Thyroid gland (tissue), 4 donors: Measurements from ENCODE around the gene PTGS1.

Experiments
- POLR2A ChIP-seq, 2 donors: fragments of 450-650 bp; IDR thresholded peaks; one replicate each; pipeline ENCODE4 v1.6.1; 2017; ENCODE audit warnings: antibody characterized with exemption in 2 of 2, mild to moderate bottlenecking in 2 of 2, moderate library complexity in 1 of 2
- TF ChIP-seq, protein P1 (sequence below), 6 experiments: fragments of 200-600 bp in 3 of 6; fragments of 450-650 bp in 3 of 6; sonication (generic) in 3 of 6; IDR thresholded peaks; one replicate each; pipeline ENCODE4 v1.5.1; 2016 to 2019; ENCODE audit warnings: antibody characterized with exemption in 6 of 6, mild to moderate bottlenecking in 2 of 6, inconsistent platforms in 1 of 6, moderate library complexity in 1 of 6

DNA sequence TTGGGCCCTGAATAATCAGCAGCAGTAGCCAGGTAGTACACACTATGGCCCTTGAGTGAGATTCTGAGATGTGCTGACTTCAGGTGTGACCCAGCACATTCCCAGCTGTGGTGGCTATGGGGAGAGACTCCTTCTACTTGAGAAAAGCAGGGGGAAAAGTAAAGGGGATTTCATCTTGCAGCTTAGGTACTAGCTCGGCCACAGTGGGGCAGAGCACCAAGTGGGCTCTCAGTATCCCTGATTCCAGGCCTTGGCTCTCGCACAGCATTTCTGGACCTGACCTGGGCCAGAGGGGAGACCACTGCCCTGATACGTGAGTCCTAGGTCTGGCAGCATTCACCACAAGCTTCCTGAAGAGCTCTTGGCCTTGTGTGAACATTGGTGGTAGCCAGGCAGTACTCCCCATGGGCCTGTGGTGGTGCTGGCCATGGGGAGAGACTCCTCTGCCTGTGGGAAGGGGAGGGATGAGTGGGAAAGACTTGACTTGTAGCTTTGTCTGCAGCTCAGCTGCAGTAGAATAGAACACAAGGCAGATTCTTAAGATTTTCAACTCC, 27.6 kb downstream of the PTGS1 start:
- TF ChIP-seq, protein P1, sequence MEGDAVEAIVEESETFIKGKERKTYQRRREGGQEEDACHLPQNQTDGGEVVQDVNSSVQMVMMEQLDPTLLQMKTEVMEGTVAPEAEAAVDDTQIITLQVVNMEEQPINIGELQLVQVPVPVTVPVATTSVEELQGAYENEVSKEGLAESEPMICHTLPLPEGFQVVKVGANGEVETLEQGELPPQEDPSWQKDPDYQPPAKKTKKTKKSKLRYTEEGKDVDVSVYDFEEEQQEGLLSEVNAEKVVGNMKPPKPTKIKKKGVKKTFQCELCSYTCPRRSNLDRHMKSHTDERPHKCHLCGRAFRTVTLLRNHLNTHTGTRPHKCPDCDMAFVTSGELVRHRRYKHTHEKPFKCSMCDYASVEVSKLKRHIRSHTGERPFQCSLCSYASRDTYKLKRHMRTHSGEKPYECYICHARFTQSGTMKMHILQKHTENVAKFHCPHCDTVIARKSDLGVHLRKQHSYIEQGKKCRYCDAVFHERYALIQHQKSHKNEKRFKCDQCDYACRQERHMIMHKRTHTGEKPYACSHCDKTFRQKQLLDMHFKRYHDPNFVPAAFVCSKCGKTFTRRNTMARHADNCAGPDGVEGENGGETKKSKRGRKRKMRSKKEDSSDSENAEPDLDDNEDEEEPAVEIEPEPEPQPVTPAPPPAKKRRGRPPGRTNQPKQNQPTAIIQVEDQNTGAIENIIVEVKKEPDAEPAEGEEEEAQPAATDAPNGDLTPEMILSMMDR (IDR thresholded peaks at IDR 0.05) = no peak
- TF ChIP-seq POLR2A (IDR thresholded peaks at IDR 0.05) = no peak
